Measurements from ENCODE around the gene STRN.

DNA sequence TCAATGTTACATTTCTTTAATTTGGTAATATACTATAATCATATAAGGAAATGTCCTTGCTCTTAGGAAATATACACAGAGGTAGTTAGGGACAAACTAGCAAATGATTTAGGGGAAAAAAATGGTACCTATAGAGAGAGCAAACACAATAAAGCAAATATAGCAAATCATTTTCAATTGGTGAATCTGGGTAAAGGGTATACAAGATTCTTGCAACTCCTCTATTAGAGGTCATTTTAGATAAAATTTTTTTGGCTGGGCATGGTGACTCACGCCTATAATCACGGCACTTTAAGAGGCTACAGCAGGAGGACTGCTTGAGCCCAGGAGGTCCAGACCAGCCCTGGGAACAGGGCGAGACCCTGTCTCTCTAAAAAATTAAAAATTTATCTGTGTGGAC lies 44.4 kb downstream of the STRN start:
- TF ChIP-seq, protein P1, sequence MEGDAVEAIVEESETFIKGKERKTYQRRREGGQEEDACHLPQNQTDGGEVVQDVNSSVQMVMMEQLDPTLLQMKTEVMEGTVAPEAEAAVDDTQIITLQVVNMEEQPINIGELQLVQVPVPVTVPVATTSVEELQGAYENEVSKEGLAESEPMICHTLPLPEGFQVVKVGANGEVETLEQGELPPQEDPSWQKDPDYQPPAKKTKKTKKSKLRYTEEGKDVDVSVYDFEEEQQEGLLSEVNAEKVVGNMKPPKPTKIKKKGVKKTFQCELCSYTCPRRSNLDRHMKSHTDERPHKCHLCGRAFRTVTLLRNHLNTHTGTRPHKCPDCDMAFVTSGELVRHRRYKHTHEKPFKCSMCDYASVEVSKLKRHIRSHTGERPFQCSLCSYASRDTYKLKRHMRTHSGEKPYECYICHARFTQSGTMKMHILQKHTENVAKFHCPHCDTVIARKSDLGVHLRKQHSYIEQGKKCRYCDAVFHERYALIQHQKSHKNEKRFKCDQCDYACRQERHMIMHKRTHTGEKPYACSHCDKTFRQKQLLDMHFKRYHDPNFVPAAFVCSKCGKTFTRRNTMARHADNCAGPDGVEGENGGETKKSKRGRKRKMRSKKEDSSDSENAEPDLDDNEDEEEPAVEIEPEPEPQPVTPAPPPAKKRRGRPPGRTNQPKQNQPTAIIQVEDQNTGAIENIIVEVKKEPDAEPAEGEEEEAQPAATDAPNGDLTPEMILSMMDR (conservative IDR thresholded peaks at IDR 0.05 in 1 of 2, IDR thresholded peaks at IDR 0.05 in 1 of 2; ENCODE audit: low read depth in 1 of 2, low read length in 2 of 2), result no peak
- no peak for TF ChIP-seq EZH2 (IDR thresholded peaks at IDR 0.05; ENCODE audit: low read length, missing control alignments)
